ENCODE results near the gene DDR2. TPM values are rescaled to one million over a fixed set of nuclear protein-coding genes. Genes with fewer than 3 reads are reported as not detected.
"Not testable (repeated sequence)": the region's sequence is repeated elsewhere in the genome, so short reads cannot be mapped to it uniquely, and the experiment has no call there.

DDR2 gene
- total RNA-seq = 0.37 and 0.45 TPM in 2 replicates

- H3K27me3 Mint-ChIP-seq = peaks cover 7% of the 10 kb centered on the region
- no peaks in the 10 kb centered on the region for H3K36me3 Mint-ChIP-seq (ENCODE audit: low read depth)
- no peak for DNase-seq
- no peak within 1 kb of the TSS for H3K4me3 Mint-ChIP-seq
- no peak within 1 kb of the TSS for H3K27ac Mint-ChIP-seq
- intact Hi-C loops (cut with micrococcal nuclease) = no loop called here
- no peaks in the 10 kb centered on the region for H3K9me3 Mint-ChIP-seq
- no peaks in the 10 kb centered on the region for H3K4me1 Mint-ChIP-seq
These were observed at the start of gene DDR2 for GRCh38 chr1:162632217-162632666. TSS of gene DDR2 (plus strand) at chr1:162632464. CDS start at chr1:162719064, 86,600 bp downstream.

- DNase-seq; H3K9me3 Mint-ChIP-seq; H3K27me3 Mint-ChIP-seq; H3K4me3 Mint-ChIP-seq; H3K4me1 Mint-ChIP-seq; H3K27ac Mint-ChIP-seq; intact Hi-C loops (cut with micrococcal nuclease): not testable (repeated sequence)
- peaks cover 15% of the 10 kb centered on the region for H3K36me3 Mint-ChIP-seq (ENCODE audit: low read depth)
These were observed 49.4 kb upstream of the DDR2 start for GRCh38 chr1:162582901-162583300.

GRCh38 chr1:162585101-162585500 lies 47.2 kb upstream of the DDR2 start:
- H3K9me3 Mint-ChIP-seq; H3K27me3 Mint-ChIP-seq; H3K4me1 Mint-ChIP-seq; DNase-seq; intact Hi-C loops (cut with micrococcal nuclease); H3K4me3 Mint-ChIP-seq; H3K27ac Mint-ChIP-seq: not testable (repeated sequence)
- peaks cover 27% of the 10 kb centered on the region for H3K36me3 Mint-ChIP-seq (ENCODE audit: low read depth)

- Mint-ChIP-seq H3K4me3 (no peak overlapping the region), H3K27ac (no peak overlapping the region), H3K9me3 (no peaks in the 10 kb centered on the region), H3K36me3 (ENCODE audit: low read depth) (peaks cover 22% of the 10 kb centered on the region), H3K4me1 (no peaks in the 10 kb centered on the region), H3K27me3 (no peaks in the 10 kb centered on the region)
- intact Hi-C loops (cut with micrococcal nuclease) = no loop called here
- DNase-seq = no peak
These were observed 44.9 kb upstream of the DDR2 start for GRCh38 chr1:162587347-162587746.

GRCh38 chr1:162587761-162588260 lies 44.5 kb upstream of the DDR2 start:
- no peak overlapping the region for H3K27ac Mint-ChIP-seq
- no peak overlapping the region for H3K4me3 Mint-ChIP-seq
- no peaks in the 10 kb centered on the region for H3K9me3 Mint-ChIP-seq
- no peaks in the 10 kb centered on the region for H3K27me3 Mint-ChIP-seq
- intact Hi-C loops (cut with micrococcal nuclease) = no loop called here
- H3K4me1 Mint-ChIP-seq = no peaks in the 10 kb centered on the region
- DNase-seq = no peak
- H3K36me3 Mint-ChIP-seq (ENCODE audit: low read depth) = peaks cover 22% of the 10 kb centered on the region

- H3K9me3 Mint-ChIP-seq = no peaks in the 10 kb centered on the region
- no peaks in the 10 kb centered on the region for H3K27me3 Mint-ChIP-seq
- no peaks in the 10 kb centered on the region for H3K4me1 Mint-ChIP-seq
- no peak overlapping the region for H3K27ac Mint-ChIP-seq
- peaks cover 24% of the 10 kb centered on the region for H3K36me3 Mint-ChIP-seq (ENCODE audit: low read depth)
- H3K4me3 Mint-ChIP-seq = no peak overlapping the region
- DNase-seq = no peak
- intact Hi-C loops (cut with micrococcal nuclease) = no loop called here
These were observed 42.2 kb upstream of the DDR2 start for GRCh38 chr1:162590101-162590500.

GRCh38 chr1:162590686-162591085 lies 41.6 kb upstream of the DDR2 start:
- no peak for DNase-seq
- no peak overlapping the region for H3K27ac Mint-ChIP-seq
- no peaks in the 10 kb centered on the region for H3K9me3 Mint-ChIP-seq
- no peak overlapping the region for H3K4me3 Mint-ChIP-seq
- intact Hi-C loops (cut with micrococcal nuclease) = no loop called here
- H3K4me1 Mint-ChIP-seq = no peaks in the 10 kb centered on the region
- peaks cover 24% of the 10 kb centered on the region for H3K36me3 Mint-ChIP-seq (ENCODE audit: low read depth)
- no peaks in the 10 kb centered on the region for H3K27me3 Mint-ChIP-seq

- peaks cover 16% of the 10 kb centered on the region for H3K36me3 Mint-ChIP-seq (ENCODE audit: low read depth)
- no peak overlapping the region for H3K27ac Mint-ChIP-seq
- no peaks in the 10 kb centered on the region for H3K27me3 Mint-ChIP-seq
- intact Hi-C loops (cut with micrococcal nuclease) = no loop called here
- H3K9me3 Mint-ChIP-seq = no peaks in the 10 kb centered on the region
- H3K4me3 Mint-ChIP-seq = no peak overlapping the region
- no peak for DNase-seq
- H3K4me1 Mint-ChIP-seq = no peaks in the 10 kb centered on the region
These were observed 35.6 kb upstream of the DDR2 start for GRCh38 chr1:162596514-162597170.

GRCh38 chr1:162599451-162599850 lies 32.8 kb upstream of the DDR2 start:
- no peaks in the 10 kb centered on the region for H3K27me3 Mint-ChIP-seq
- no peaks in the 10 kb centered on the region for H3K4me1 Mint-ChIP-seq
- peaks cover 11% of the 10 kb centered on the region for H3K36me3 Mint-ChIP-seq (ENCODE audit: low read depth)
- intact Hi-C loops (cut with micrococcal nuclease) = no loop called here
- no peaks in the 10 kb centered on the region for H3K9me3 Mint-ChIP-seq
- H3K27ac Mint-ChIP-seq = no peak overlapping the region
- DNase-seq = no peak
- no peak overlapping the region for H3K4me3 Mint-ChIP-seq

GRCh38 chr1:162603117-162603516 lies 29.1 kb upstream of the DDR2 start:
- H3K36me3 Mint-ChIP-seq (ENCODE audit: low read depth); H3K27ac Mint-ChIP-seq; H3K9me3 Mint-ChIP-seq; H3K4me3 Mint-ChIP-seq; intact Hi-C loops (cut with micrococcal nuclease); DNase-seq; H3K27me3 Mint-ChIP-seq; H3K4me1 Mint-ChIP-seq: not testable (repeated sequence)

GRCh38 chr1:162605225-162605927 lies 26.9 kb upstream of the DDR2 start:
- DNase-seq = no peak
- Mint-ChIP-seq H3K27me3 (no peaks in the 10 kb centered on the region), H3K4me1 (no peaks in the 10 kb centered on the region), H3K9me3 (no peaks in the 10 kb centered on the region), H3K4me3 (no peak overlapping the region), H3K27ac (no peak overlapping the region), H3K36me3 (ENCODE audit: low read depth) (peaks cover 5% of the 10 kb centered on the region)
- intact Hi-C loops (cut with micrococcal nuclease) = no loop called here

GRCh38 chr1:162609306-162609705 lies 23.0 kb upstream of the DDR2 start:
- Mint-ChIP-seq H3K27ac (no peak overlapping the region), H3K27me3 (no peaks in the 10 kb centered on the region), H3K4me3 (no peak overlapping the region), H3K4me1 (no peaks in the 10 kb centered on the region), H3K9me3 (no peaks in the 10 kb centered on the region), H3K36me3 (ENCODE audit: low read depth) (no peaks in the 10 kb centered on the region)
- intact Hi-C loops (cut with micrococcal nuclease) = no loop called here
- DNase-seq = no peak

- intact Hi-C loops (cut with micrococcal nuclease) = no loop called here
These were observed 19.5 kb upstream of the DDR2 start for GRCh38 chr1:162612606-162613400.

GRCh38 chr1:162616848-162617247 lies 15.4 kb upstream of the DDR2 start:
- H3K9me3 Mint-ChIP-seq = peaks cover 10% of the 10 kb centered on the region
- intact Hi-C loops (cut with micrococcal nuclease) = no loop called here
- no peak for DNase-seq

More at GRCh38 chr1:162612606-162613400, 19.5 kb upstream of the DDR2 start:
- no peak overlapping the region for H3K4me3 Mint-ChIP-seq
- DNase-seq = no peak
- H3K27ac Mint-ChIP-seq = no peak overlapping the region
- no peaks in the 10 kb centered on the region for H3K27me3 Mint-ChIP-seq
- H3K9me3 Mint-ChIP-seq = peaks cover 9% of the 10 kb centered on the region
- H3K36me3 Mint-ChIP-seq (ENCODE audit: low read depth) = peaks cover 2% of the 10 kb centered on the region
- no peaks in the 10 kb centered on the region for H3K4me1 Mint-ChIP-seq

More at GRCh38 chr1:162616848-162617247, 15.4 kb upstream of the DDR2 start:
- Mint-ChIP-seq H3K4me3 (no peak overlapping the region), H3K27me3 (peaks cover 5% of the 10 kb centered on the region), H3K27ac (no peak overlapping the region), H3K36me3 (ENCODE audit: low read depth) (peaks cover 2% of the 10 kb centered on the region), H3K4me1 (no peaks in the 10 kb centered on the region)
